HUDEP-2 (cell line): ENCODE measurements around the gene C17orf107.
"Not testable (repeated sequence)": the region's sequence is repeated elsewhere in the genome, so short reads cannot be mapped to it uniquely, and the experiment has no call there.

Experiments used
- DNase-seq, 76 experiments: peaks; one replicate each; lab custom pipeline; 2025; ENCODE audit not compliant: unreplicated experiment in 76 of 76; lab: John Stamatoyannopoulos, UW

Gene C17orf107

GRCh38 chr17:4899341-4900230 lies at the start of gene C17orf107:
Gene C17orf107 (plus strand): TSS chr17:4899536. CDS start chr17:4899763, 227 bp downstream.
- DNase-seq, result peak in 50 of 76 experiments; percentile 19 to 81 (median 52)

GRCh38 chr17:4850246-4850645 lies 49.1 kb upstream of the C17orf107 start:
- DNase-seq, result no peak

DNA sequence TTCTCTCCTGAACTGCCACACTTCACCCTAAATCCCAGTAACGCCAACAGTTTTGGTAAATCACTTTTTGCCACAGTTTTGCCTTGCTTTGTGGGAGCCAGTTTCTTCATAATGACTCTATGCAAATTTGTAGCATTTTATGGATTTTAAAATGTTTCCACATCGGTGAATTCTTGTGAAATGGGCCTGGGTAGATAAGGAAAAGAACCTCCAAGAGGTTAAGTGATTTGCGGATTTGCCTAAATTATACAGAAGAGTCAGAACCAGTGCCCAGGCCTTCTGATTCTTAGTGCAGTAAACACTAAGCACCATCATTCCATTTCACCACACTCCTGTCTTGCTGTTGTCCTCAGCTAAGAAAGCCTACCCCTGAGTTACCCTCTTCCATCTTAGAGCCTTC lies 48.3 kb upstream of the C17orf107 start:
- no peak for DNase-seq

DNA sequence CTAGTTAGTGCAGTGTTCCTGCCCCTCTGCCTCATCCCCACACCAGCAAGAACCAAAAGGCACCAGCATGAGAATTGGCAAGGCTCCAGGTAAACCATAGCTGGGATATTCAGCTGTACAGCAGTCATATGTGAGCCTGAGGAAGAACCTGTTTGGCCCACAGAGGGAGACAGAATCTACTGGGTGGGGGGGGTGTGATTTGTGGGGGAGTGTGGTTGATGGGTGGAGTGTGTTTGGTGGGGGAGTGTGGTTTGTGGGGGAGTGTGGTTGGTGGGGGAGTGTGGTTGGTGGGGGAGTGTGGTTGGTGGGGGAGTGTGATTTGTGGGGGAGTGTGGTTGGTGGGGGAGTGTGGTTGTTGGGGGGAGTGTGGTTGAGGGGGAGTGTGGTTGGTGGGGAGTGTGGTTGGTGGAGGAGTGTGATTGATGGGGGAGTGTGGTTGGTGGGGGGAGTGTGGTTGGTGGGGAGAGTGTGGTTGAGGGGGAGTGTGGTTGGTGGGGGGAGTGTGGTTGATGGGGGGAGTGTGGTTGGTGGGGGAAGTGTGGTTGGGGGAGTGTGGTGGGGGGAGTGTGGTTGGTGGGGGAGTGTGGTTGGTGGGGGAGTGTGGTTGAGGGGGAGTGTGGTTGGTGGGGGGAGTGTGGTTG lies 46.6 kb upstream of the C17orf107 start:
- DNase-seq, result peak in 9 of 76 experiments; percentile 4 to 31 (median 13)

- DNase-seq, result no peak
Observed at GRCh38 chr17:4853208-4853671, 46.1 kb upstream of the C17orf107 start.

- DNase-seq, result no peak
Observed at GRCh38 chr17:4854111-4854681, 45.1 kb upstream of the C17orf107 start.

DNA sequence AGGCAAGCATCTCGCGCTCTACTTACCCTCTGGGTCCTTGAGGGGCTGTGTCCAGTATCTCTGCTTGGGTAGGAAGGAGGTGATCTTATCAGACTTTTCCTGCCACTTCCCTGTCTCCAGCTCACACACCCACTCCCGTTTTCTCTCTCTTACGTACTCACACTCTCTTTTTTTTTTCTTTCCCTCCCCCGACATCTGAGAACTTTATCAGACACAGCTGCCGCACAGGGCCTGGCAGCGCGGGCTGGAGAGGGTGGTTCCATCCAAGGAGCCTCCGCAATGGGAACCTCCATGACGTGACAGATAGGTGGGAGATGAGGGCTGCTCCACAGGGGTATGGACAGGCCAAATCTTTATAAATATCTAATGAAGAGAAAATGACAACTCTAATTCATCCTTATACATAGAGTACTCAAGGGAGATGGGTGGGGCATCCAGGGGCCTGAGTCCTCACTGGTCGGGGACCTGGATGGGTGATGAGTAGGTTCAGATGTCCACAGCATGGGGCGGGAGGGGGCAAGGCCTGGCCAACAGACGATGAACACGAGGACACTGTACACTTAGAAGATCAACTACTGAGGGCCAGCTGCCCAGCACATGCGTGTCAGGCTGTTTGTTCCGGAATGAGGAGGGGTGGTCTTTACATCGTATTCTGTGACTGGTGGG lies 42.9 kb upstream of the C17orf107 start:
- no peak for DNase-seq

DNA sequence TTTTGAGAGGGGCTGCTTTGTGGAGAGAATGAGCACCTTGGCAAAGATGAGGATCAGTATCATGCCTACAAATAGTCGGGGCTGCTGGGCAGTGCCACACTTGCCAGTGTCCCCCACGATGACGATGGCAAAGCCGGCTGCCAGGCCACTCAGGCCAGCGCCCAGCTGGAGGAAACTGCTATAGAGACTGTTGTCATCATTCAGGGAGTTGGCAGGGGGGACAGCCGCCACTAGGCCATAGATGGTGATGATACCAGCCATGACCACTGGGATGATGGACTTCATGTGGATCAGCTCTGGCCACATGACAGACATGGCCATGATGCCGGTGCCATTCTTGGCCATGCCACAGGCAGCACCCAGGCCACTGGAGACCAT lies 42.4 kb upstream of the C17orf107 start:
- no peak for DNase-seq

- not testable (repeated sequence) for DNase-seq
Observed at GRCh38 chr17:4857347-4857746, 42.0 kb upstream of the C17orf107 start.

GRCh38 chr17:4858068-4858881 lies 41.1 kb upstream of the C17orf107 start:
- DNase-seq, result no peak

GRCh38 chr17:4858882-4859260 lies 40.5 kb upstream of the C17orf107 start:
- no peak for DNase-seq

GRCh38 chr17:4859816-4860625 lies 39.3 kb upstream of the C17orf107 start:
- DNase-seq, result no peak

DNA sequence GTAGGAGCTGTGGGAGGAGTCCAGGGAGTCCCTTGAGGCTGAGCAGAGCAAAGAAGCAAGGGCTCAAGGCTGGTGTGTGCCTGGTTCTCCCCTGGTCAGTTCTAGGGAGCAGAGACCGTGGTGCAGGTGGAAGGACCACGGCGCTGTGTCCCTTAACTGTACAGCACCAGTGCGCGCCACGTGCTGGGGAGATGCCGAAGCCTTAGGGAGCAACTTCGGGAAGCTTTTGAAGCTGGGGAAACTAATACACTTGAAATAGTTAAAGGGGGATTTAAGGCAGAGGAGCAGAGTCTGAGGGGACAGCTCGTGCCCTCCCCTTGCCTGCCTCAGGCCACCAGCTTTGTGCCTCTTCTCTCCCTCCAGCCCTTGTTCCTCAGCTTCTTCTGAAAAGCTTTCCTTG lies 38.7 kb upstream of the C17orf107 start:
- DNase-seq, result no peak

DNA sequence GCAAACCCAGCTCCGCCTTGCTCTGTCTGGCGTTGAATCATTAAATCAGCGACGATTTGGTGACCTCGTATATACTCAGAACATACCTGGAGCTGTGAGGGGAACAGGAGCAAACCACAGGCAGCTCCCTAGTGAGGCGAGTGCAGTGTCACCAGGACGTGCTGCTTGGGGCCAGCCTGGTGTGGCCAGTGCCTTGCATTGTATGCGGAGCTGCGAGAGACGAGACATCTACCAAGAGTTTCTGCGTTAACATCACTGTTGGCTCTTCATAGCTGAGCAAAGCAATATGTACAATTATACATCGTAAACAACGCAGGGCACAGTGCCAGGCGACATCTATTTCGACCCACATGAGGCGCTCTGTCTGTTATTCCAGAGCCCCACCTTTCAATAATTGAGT lies 38.3 kb upstream of the C17orf107 start:
- DNase-seq, result no peak

DNA sequence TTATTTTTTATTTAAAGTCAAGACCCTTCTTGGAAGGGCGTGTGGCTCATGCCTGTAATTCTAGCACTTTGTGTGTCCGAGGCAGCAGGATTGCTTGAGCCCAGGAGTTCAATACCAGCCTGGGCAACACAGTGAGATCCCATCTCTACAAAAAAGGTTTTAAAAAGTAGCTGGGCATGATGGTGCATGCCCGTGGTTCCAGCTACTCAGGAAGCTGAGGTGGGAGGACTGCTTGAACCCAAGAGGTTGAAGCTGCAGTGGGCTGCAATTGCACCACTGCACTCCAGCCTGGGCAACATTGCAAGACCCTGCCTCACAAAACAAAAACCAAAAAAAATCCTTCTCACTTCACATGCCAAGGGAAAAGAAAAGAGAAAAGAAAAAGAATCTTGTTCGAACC lies 36.6 kb upstream of the C17orf107 start:
- no peak for DNase-seq

DNA sequence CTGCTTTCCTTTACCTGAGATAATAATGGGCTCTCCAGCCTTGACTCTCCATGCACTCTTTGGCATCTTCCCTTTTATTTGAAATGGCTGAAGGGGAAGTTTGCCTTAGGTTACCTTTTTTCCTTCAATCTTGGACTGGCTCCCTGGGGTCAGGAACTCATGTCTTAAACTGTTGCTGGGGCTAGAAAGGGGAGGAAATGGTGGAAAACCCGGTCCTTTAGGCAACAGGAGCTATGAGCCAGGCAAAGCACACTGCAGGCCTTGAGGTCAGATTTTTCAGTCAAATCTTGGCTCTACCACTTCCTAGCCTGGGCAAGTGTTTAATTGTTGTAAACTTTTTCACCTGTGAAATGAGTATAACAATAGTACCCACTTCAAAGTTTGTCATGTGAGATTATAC lies 36.0 kb upstream of the C17orf107 start:
- no peak for DNase-seq

DNA sequence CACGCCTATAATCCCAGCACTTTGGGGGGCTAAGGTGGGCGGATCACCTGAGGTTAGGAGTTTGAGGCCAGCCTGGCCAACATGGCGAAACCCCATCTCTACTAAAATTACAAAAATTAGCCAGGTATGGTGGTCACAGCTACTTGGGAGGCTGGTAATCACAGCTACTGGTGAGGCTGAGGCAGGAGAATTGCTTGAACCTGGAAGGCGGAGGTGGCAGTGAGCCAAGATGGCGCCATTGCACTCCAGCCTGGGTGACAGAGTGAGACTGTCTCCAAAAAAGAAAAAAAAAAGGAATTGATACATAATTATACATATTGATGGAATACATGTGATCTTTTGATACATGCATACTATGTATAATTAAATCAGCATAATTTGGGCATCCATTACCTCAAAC lies 31.8 kb upstream of the C17orf107 start:
- DNase-seq, result not testable (repeated sequence)

- not testable (repeated sequence) for DNase-seq
Observed at GRCh38 chr17:4869058-4869998, 30.0 kb upstream of the C17orf107 start.
